Loucy (cell line): ENCODE measurements around the gene SLC44A1.

Experiments
- H2AFZ ChIP-seq: fragments of 200-600 bp; sonication (generic); 2 replicates; pipeline ENCODE4 v1.6.0; 2016; ENCODE audit warnings: antibody characterized with exemption, mild to moderate bottlenecking, low read length, moderate library complexity
- H3F3A ChIP-seq: fragments of 200-600 bp; 2 replicates; pipeline ENCODE4 v1.6.0; 2016; ENCODE audit warnings: antibody characterized with exemption, low read depth, mild to moderate bottlenecking
- H3K27me3 ChIP-seq: fragments of 200-600 bp; sonication (generic); 2 replicates; pipeline ENCODE4 v1.6.1; 2014; ENCODE audit warnings: low read length, mild to moderate bottlenecking; ENCODE audit not compliant: insufficient read depth, poor library complexity, severe bottlenecking
- H3K36me3 ChIP-seq: fragments of 200-600 bp; sonication (generic); 2 replicates; pipeline ENCODE4 v1.6.1; 2016; ENCODE audit warnings: low read length; ENCODE audit not compliant: insufficient read depth
- H3K4me1 ChIP-seq: fragments of 200-600 bp; sonication (generic); 2 replicates; pipeline ENCODE4 v1.5.1; 2014; ENCODE audit warnings: low read length, mild to moderate bottlenecking; ENCODE audit not compliant: insufficient read depth, poor library complexity, severe bottlenecking
- H3K4me2 ChIP-seq: fragments of 200-600 bp; sonication (generic); 2 replicates; pipeline ENCODE4 v1.6.0; 2014; ENCODE audit warnings: antibody characterized with exemption, low read length, low read depth, mild to moderate bottlenecking; ENCODE audit not compliant: poor library complexity, severe bottlenecking
- H3K4me3 ChIP-seq: fragments of 200-600 bp; sonication (generic); 2 replicates; pipeline ENCODE4 v1.5.1; 2014; ENCODE audit warnings: low read length, mild to moderate bottlenecking, mixed read lengths; ENCODE audit not compliant: poor library complexity, severe bottlenecking
- H3K79me2 ChIP-seq: fragments of 200-600 bp; sonication (generic); 2 replicates; pipeline ENCODE4 v1.6.1; 2014; ENCODE audit warnings: low read length; ENCODE audit not compliant: insufficient read depth
- H3K9ac ChIP-seq: fragments of 200-600 bp; sonication (generic); 2 replicates; pipeline ENCODE4 v1.6.0; 2014; ENCODE audit warnings: mild to moderate bottlenecking, low read depth, low read length, moderate library complexity; ENCODE audit not compliant: poor library complexity, severe bottlenecking
- H3K9me2 ChIP-seq: fragments of 200-600 bp; sonication (generic); replicated peaks from 2 replicates; pipeline ENCODE4 v1.6.1; 2016; ENCODE audit warnings: low read depth, low read length, mixed read lengths
- H3K9me3 ChIP-seq: fragments of 200-600 bp; sonication (generic); 2 replicates; pipeline ENCODE4 v1.6.1; 2014; ENCODE audit warnings: mild to moderate bottlenecking, antibody characterized with exemption, low read length, low read depth; ENCODE audit not compliant: insufficient read depth
- H4K20me1 ChIP-seq: fragments of 200-600 bp; sonication (generic); 2 replicates; pipeline ENCODE4 v1.6.0; 2014; ENCODE audit warnings: antibody characterized with exemption, low read length, mild to moderate bottlenecking; ENCODE audit not compliant: insufficient read depth, poor library complexity, severe bottlenecking
- EZH2phosphoT487 ChIP-seq: fragments of 200-600 bp; IDR thresholded peaks from 2 replicates; pipeline ENCODE4 v1.6.1; 2018; ENCODE audit warnings: antibody characterized with exemption, mild to moderate bottlenecking, moderate library complexity, borderline replicate concordance
- TF ChIP-seq, protein P1 (sequence below): fragments of 200-600 bp; sonication (generic); conservative IDR thresholded peaks from 2 replicates; pipeline ENCODE4 v1.5.1; 2014; ENCODE audit warnings: mild to moderate bottlenecking, antibody characterized with exemption, low read length

The SLC44A1 gene

GRCh38 chr9:105223544-105224140, 20.8 kb upstream of the SLC44A1 start:
- H3K4me1 ChIP-seq: no peaks in the 10 kb centered on the region
- H2AFZ ChIP-seq: no peak overlapping the region
- TF ChIP-seq EZH2phosphoT487: no peak
- TF ChIP-seq, protein P1, sequence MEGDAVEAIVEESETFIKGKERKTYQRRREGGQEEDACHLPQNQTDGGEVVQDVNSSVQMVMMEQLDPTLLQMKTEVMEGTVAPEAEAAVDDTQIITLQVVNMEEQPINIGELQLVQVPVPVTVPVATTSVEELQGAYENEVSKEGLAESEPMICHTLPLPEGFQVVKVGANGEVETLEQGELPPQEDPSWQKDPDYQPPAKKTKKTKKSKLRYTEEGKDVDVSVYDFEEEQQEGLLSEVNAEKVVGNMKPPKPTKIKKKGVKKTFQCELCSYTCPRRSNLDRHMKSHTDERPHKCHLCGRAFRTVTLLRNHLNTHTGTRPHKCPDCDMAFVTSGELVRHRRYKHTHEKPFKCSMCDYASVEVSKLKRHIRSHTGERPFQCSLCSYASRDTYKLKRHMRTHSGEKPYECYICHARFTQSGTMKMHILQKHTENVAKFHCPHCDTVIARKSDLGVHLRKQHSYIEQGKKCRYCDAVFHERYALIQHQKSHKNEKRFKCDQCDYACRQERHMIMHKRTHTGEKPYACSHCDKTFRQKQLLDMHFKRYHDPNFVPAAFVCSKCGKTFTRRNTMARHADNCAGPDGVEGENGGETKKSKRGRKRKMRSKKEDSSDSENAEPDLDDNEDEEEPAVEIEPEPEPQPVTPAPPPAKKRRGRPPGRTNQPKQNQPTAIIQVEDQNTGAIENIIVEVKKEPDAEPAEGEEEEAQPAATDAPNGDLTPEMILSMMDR: no peak
- no peaks in the 10 kb centered on the region for H3K27me3 ChIP-seq
- H3K4me2 ChIP-seq: no peak overlapping the region
- H3K36me3 ChIP-seq: no peaks in the 10 kb centered on the region
- no peaks in the 10 kb centered on the region for H3K79me2 ChIP-seq
- no peaks in the 10 kb centered on the region for H3F3A ChIP-seq
- peaks cover 25% of the 10 kb centered on the region; the same call in 1 of the 2 replicates for H3K9me3 ChIP-seq
- H3K9me2 ChIP-seq: no peaks in the 10 kb centered on the region
- H4K20me1 ChIP-seq: no peaks in the 10 kb centered on the region
- no peak overlapping the region for H3K9ac ChIP-seq
- no peak overlapping the region for H3K4me3 ChIP-seq

DNA sequence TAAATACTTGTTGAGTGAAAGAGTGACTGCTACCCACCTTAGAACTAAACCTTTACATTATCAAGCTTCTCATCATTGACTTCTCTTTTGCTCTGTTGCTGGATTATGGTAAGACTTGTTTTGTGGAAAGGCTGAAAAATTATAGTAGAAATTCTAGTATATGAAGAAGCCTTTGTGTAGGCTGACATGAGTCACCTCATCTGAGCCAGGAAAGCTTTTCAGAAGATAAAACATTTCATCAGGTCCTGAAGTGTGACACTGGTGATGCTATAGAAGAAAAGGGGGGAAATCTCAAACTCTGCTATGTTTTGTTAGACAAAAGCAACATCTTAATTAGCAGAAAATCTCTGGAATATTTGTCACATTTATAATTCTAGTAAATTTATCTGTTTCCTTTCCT, 18.4 kb upstream of the SLC44A1 start:
- Histone ChIP-seq H3K9me3 (peaks cover 25% of the 10 kb centered on the region; the same call in 1 of the 2 replicates), H3K4me3 (no peak overlapping the region), H3K27me3 (no peaks in the 10 kb centered on the region), H3K79me2 (no peaks in the 10 kb centered on the region), H3K36me3 (no peaks in the 10 kb centered on the region), H4K20me1 (no peaks in the 10 kb centered on the region), H3K4me2 (no peak overlapping the region), H3K9ac (no peak overlapping the region), H3F3A (no peaks in the 10 kb centered on the region), H3K9me2 (no peaks in the 10 kb centered on the region), H2AFZ (no peak overlapping the region), H3K4me1 (no peaks in the 10 kb centered on the region)
- TF ChIP-seq, protein P1: no peak
- TF ChIP-seq EZH2phosphoT487: no peak

DNA sequence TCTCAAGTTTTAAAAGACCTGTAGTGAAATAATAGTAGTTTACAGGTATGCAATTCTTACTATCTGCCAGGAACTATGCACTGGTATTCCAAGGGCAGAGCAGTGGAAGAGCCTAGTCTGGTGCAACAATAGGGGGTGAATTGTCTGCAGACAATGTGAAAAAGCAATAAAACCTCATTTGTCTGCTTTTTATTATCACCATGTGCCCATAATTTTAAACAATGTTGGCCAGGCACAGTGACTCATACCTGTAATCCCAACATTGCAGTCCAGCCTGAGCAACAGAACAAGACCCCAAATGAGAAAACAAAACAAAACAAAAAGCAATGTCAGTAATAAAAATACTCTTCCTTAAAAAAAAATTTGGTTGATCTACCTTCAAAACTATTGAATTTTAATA, 12.2 kb upstream of the SLC44A1 start:
- no peak for TF ChIP-seq EZH2phosphoT487
- TF ChIP-seq, protein P1: no peak
- no peaks in the 10 kb centered on the region for H3K36me3 ChIP-seq

More for the DNA sequence above, 12.2 kb upstream of the SLC44A1 start:
- Histone ChIP-seq H3K79me2 (no peaks in the 10 kb centered on the region), H2AFZ (peak overlapping the region; percentile 36; the same call in 1 of the 2 replicates), H3K9me3 (no peaks in the 10 kb centered on the region), H3K9me2 (no peaks in the 10 kb centered on the region), H4K20me1 (no peaks in the 10 kb centered on the region), H3K4me1 (no peaks in the 10 kb centered on the region), H3F3A (no peaks in the 10 kb centered on the region), H3K4me2 (no peak overlapping the region), H3K27me3 (no peaks in the 10 kb centered on the region), H3K9ac (no peak overlapping the region), H3K4me3 (no peak overlapping the region)
